ENCODE results near the gene NUP153. TPM values are rescaled to one million over a fixed set of nuclear protein-coding genes. Genes with fewer than 3 reads are reported as not detected.

Gene NUP153
- polyA plus RNA-seq, 4 donors, result 7.6 to 31.6 (median 8.6) TPM

- Histone ChIP-seq H3K4me3 (ENCODE audit: low read depth in 1 of 3, low read length in 3 of 3) (no peak overlapping the region), H3K4me1 (ENCODE audit: control insufficient read depth in 3 of 3, insufficient read depth in 2 of 3, low read depth in 1 of 3, low read length in 2 of 3) (no peaks in the 10 kb centered on the region), H3K9me3 (ENCODE audit: control insufficient read depth in 2 of 2, insufficient read depth in 1 of 2, low read depth in 1 of 2, low read length in 1 of 2) (no peaks in the 10 kb centered on the region), H3K36me3 (ENCODE audit: control insufficient read depth in 3 of 3, insufficient read depth in 2 of 3, low read depth in 1 of 3, low read length in 3 of 3) (peaks cover 4 to 38% (median 6%) of the 10 kb centered on the region in 3 donors), H3K27me3 (ENCODE audit: control insufficient read depth in 3 of 3, insufficient read depth in 3 of 3, low read length in 3 of 3) (no peaks in the 10 kb centered on the region), H3K27ac (ENCODE audit: low read depth in 1 of 3, low read length in 2 of 3) (no peak overlapping the region)
- no peak for FAIRE-seq
- DNase-seq, result no peak
- 92 to 97% (median 93%) methylated on average over 4 of the region's 4 CpGs for WGBS, 3 donors
Measured at GRCh38 chr6:17663226-17663625, 43.5 kb downstream of the NUP153 start.

GRCh38 chr6:17662585-17662984, 44.1 kb downstream of the NUP153 start:
- FAIRE-seq (no peak), DNase-seq (no peak)
- Histone ChIP-seq H3K27ac (ENCODE audit: low read depth in 1 of 3, low read length in 2 of 3) (no peak overlapping the region), H3K4me1 (ENCODE audit: control insufficient read depth in 3 of 3, insufficient read depth in 2 of 3, low read depth in 1 of 3, low read length in 2 of 3) (no peaks in the 10 kb centered on the region), H3K4me3 (ENCODE audit: low read depth in 1 of 3, low read length in 3 of 3) (no peak overlapping the region), H3K9me3 (ENCODE audit: control insufficient read depth in 2 of 2, insufficient read depth in 1 of 2, low read depth in 1 of 2, low read length in 1 of 2) (no peaks in the 10 kb centered on the region), H3K27me3 (ENCODE audit: control insufficient read depth in 3 of 3, insufficient read depth in 3 of 3, low read length in 3 of 3) (no peaks in the 10 kb centered on the region), H3K36me3 (ENCODE audit: control insufficient read depth in 3 of 3, insufficient read depth in 2 of 3, low read depth in 1 of 3, low read length in 3 of 3) (peaks cover 4 to 38% (median 6%) of the 10 kb centered on the region in 3 donors)
- 80 to 82% (median 81%) methylated on average over 2 of the region's 2 CpGs for WGBS, 3 donors

- H3K36me3 ChIP-seq (ENCODE audit: control insufficient read depth in 3 of 3, insufficient read depth in 2 of 3, low read depth in 1 of 3, low read length in 3 of 3), result peaks cover 4 to 41% (median 8%) of the 10 kb centered on the region in 3 donors
- no peaks in the 10 kb centered on the region for H3K27me3 ChIP-seq (ENCODE audit: control insufficient read depth in 3 of 3, insufficient read depth in 3 of 3, low read length in 3 of 3)
- no peaks in the 10 kb centered on the region for H3K9me3 ChIP-seq (ENCODE audit: control insufficient read depth in 2 of 2, insufficient read depth in 1 of 2, low read depth in 1 of 2, low read length in 1 of 2)
- WGBS, 3 donors, result 63% methylated on average over 3 of the region's 3 CpGs
- DNase-seq (no peak), FAIRE-seq (no peak)
- no peak overlapping the region for H3K4me3 ChIP-seq (ENCODE audit: low read depth in 1 of 3, low read length in 3 of 3)
- no peak overlapping the region for H3K27ac ChIP-seq (ENCODE audit: low read depth in 1 of 3, low read length in 2 of 3)
- H3K4me1 ChIP-seq (ENCODE audit: control insufficient read depth in 3 of 3, insufficient read depth in 2 of 3, low read depth in 1 of 3, low read length in 2 of 3), result no peaks in the 10 kb centered on the region
Measured at GRCh38 chr6:17656644-17657043, 50.1 kb downstream of the NUP153 start.

GRCh38 chr6:17656092-17656491, 50.6 kb downstream of the NUP153 start:
- Histone ChIP-seq H3K27ac (ENCODE audit: low read depth in 1 of 3, low read length in 2 of 3) (no peak overlapping the region), H3K27me3 (ENCODE audit: control insufficient read depth in 3 of 3, insufficient read depth in 3 of 3, low read length in 3 of 3) (no peaks in the 10 kb centered on the region), H3K4me1 (ENCODE audit: control insufficient read depth in 3 of 3, insufficient read depth in 2 of 3, low read depth in 1 of 3, low read length in 2 of 3) (no peaks in the 10 kb centered on the region), H3K4me3 (ENCODE audit: low read depth in 1 of 3, low read length in 3 of 3) (no peak overlapping the region), H3K9me3 (ENCODE audit: control insufficient read depth in 2 of 2, insufficient read depth in 1 of 2, low read depth in 1 of 2, low read length in 1 of 2) (no peaks in the 10 kb centered on the region), H3K36me3 (ENCODE audit: control insufficient read depth in 3 of 3, insufficient read depth in 2 of 3, low read depth in 1 of 3, low read length in 3 of 3) (peaks cover 2 to 39% (median 9%) of the 10 kb centered on the region in 3 donors)
- WGBS, 3 donors, result 89 to 100% (median 95%) methylated on average over 1 of the region's 1 CpG
- DNase-seq, result no peak
- FAIRE-seq, result no peak

- H3K36me3 ChIP-seq (ENCODE audit: control insufficient read depth in 3 of 3, insufficient read depth in 2 of 3, low read depth in 1 of 3, low read length in 3 of 3), result peaks cover 0 to 34% (median 10%) of the 10 kb centered on the region in 3 donors
- no peaks in the 10 kb centered on the region for H3K4me1 ChIP-seq (ENCODE audit: control insufficient read depth in 3 of 3, insufficient read depth in 2 of 3, low read depth in 1 of 3, low read length in 2 of 3)
- H3K27me3 ChIP-seq (ENCODE audit: control insufficient read depth in 3 of 3, insufficient read depth in 3 of 3, low read length in 3 of 3), result no peaks in the 10 kb centered on the region
- 76 to 79% (median 76%) methylated on average over 5 of the region's 5 CpGs for WGBS, 3 donors
- DNase-seq, result no peak
- no peak for FAIRE-seq
- no peak overlapping the region for H3K27ac ChIP-seq (ENCODE audit: low read depth in 1 of 3, low read length in 2 of 3)
- no peak overlapping the region for H3K4me3 ChIP-seq (ENCODE audit: low read depth in 1 of 3, low read length in 3 of 3)
- no peaks in the 10 kb centered on the region for H3K9me3 ChIP-seq (ENCODE audit: control insufficient read depth in 2 of 2, insufficient read depth in 1 of 2, low read depth in 1 of 2, low read length in 1 of 2)
Measured at GRCh38 chr6:17653198-17653882, 53.4 kb downstream of the NUP153 start.

GRCh38 chr6:17650656-17651309, 55.9 kb downstream of the NUP153 start:
- no peak overlapping the region for H3K27ac ChIP-seq (ENCODE audit: low read depth in 1 of 3, low read length in 2 of 3)
- no peaks in the 10 kb centered on the region for H3K4me1 ChIP-seq (ENCODE audit: control insufficient read depth in 3 of 3, insufficient read depth in 2 of 3, low read depth in 1 of 3, low read length in 2 of 3)
- no peak for DNase-seq
- H3K36me3 ChIP-seq (ENCODE audit: control insufficient read depth in 3 of 3, insufficient read depth in 2 of 3, low read depth in 1 of 3, low read length in 3 of 3), result peaks cover 3 to 33% (median 11%) of the 10 kb centered on the region in 3 donors
- no peak for FAIRE-seq
- no peaks in the 10 kb centered on the region for H3K27me3 ChIP-seq (ENCODE audit: control insufficient read depth in 3 of 3, insufficient read depth in 3 of 3, low read length in 3 of 3)
- H3K9me3 ChIP-seq (ENCODE audit: control insufficient read depth in 2 of 2, insufficient read depth in 1 of 2, low read depth in 1 of 2, low read length in 1 of 2), result no peaks in the 10 kb centered on the region
- no peak overlapping the region for H3K4me3 ChIP-seq (ENCODE audit: low read depth in 1 of 3, low read length in 3 of 3)
- WGBS, 3 donors, result 89 to 94% (median 91%) methylated on average over 3 of the region's 3 CpGs

- no peak overlapping the region for H3K4me3 ChIP-seq (ENCODE audit: low read depth in 1 of 3, low read length in 3 of 3)
- no peaks in the 10 kb centered on the region for H3K4me1 ChIP-seq (ENCODE audit: control insufficient read depth in 3 of 3, insufficient read depth in 2 of 3, low read depth in 1 of 3, low read length in 2 of 3)
- H3K36me3 ChIP-seq (ENCODE audit: control insufficient read depth in 3 of 3, insufficient read depth in 2 of 3, low read depth in 1 of 3, low read length in 3 of 3), result peaks cover 3 to 39% (median 11%) of the 10 kb centered on the region in 3 donors
- no peak overlapping the region for H3K27ac ChIP-seq (ENCODE audit: low read depth in 1 of 3, low read length in 2 of 3)
- no peaks in the 10 kb centered on the region for H3K27me3 ChIP-seq (ENCODE audit: control insufficient read depth in 3 of 3, insufficient read depth in 3 of 3, low read length in 3 of 3)
- peak; percentile 33 for FAIRE-seq
- no peaks in the 10 kb centered on the region for H3K9me3 ChIP-seq (ENCODE audit: control insufficient read depth in 2 of 2, insufficient read depth in 1 of 2, low read depth in 1 of 2, low read length in 1 of 2)
- no peak for DNase-seq
- 97 to 100% (median 99%) methylated on average over 3 of the region's 3 CpGs for WGBS, 3 donors
Measured at GRCh38 chr6:17648745-17649144, 58.0 kb downstream of the NUP153 start.

GRCh38 chr6:17640477-17640917, 66.2 kb downstream of the NUP153 start:
- Histone ChIP-seq H3K36me3 (ENCODE audit: control insufficient read depth in 3 of 3, insufficient read depth in 2 of 3, low read depth in 1 of 3, low read length in 3 of 3) (peaks cover 2 to 28% (median 3%) of the 10 kb centered on the region in 3 donors), H3K27ac (ENCODE audit: low read depth in 1 of 3, low read length in 2 of 3) (no peak overlapping the region), H3K27me3 (ENCODE audit: control insufficient read depth in 3 of 3, insufficient read depth in 3 of 3, low read length in 3 of 3) (no peaks in the 10 kb centered on the region), H3K4me1 (ENCODE audit: control insufficient read depth in 3 of 3, insufficient read depth in 2 of 3, low read depth in 1 of 3, low read length in 2 of 3) (no peaks in the 10 kb centered on the region), H3K4me3 (ENCODE audit: low read depth in 1 of 3, low read length in 3 of 3) (no peak overlapping the region), H3K9me3 (ENCODE audit: control insufficient read depth in 2 of 2, insufficient read depth in 1 of 2, low read depth in 1 of 2, low read length in 1 of 2) (peaks cover 0 to 5% of the 10 kb centered on the region in 2 donors)
- no peak for DNase-seq
- WGBS, 3 donors, result 92 to 98% (median 92%) methylated on average over 3 of the region's 3 CpGs
- FAIRE-seq, result no peak

All from small intestine (tissue), 7 donors.